Brain microvascular endothelial cell (primary cell): ENCODE results near the gene SLC51B.

Source experiments
- DNase-seq: peaks from one replicate; pipeline ENCODE4 v3.0.0-alpha.2; 2020
- H3K27ac ChIP-seq: fragments of 250-450 bp; sonication (Bioruptor Pico); 2 replicates; pipeline ENCODE4 v1.5.1; 2020; ENCODE audit warnings: mild to moderate bottlenecking, moderate library complexity
- H3K27me3 ChIP-seq: fragments of 250-450 bp; sonication (Bioruptor Pico); replicated peaks from 2 replicates; pipeline ENCODE4 v1.5.1; 2020; ENCODE audit warnings: mild to moderate bottlenecking
- H3K36me3 ChIP-seq: fragments of 250-450 bp; sonication (Bioruptor Pico); replicated peaks from 2 replicates; pipeline ENCODE4 v1.5.1; 2020; ENCODE audit warnings: mild to moderate bottlenecking
- H3K4me3 ChIP-seq: 2 replicates; pipeline ENCODE4 v1.5.1; 2011; ENCODE audit warnings: low read depth, mild to moderate bottlenecking, control low read depth, low read length, moderate library complexity
- in situ Hi-C: cut with HindIII; loops from 2 replicates; pipeline ENCODE4 v1.10.0; 2017; ENCODE audit warnings: low sequenced_read_pairs, low pct_ligation_motif_present
- TF ChIP-seq, protein P1 (sequence below): IDR thresholded peaks from 2 replicates; pipeline ENCODE4 v1.5.1; 2011; ENCODE audit warnings: low read depth, mild to moderate bottlenecking, moderate library complexity, low read length, control low read depth, inconsistent platforms; ENCODE audit errors: missing control alignments

SLC51B gene

GRCh38 chr15:65100442-65100841 is 55.3 kb downstream of the SLC51B start:
- Histone ChIP-seq H3K27me3 (no peaks in the 10 kb centered on the region), H3K4me3 (no peak overlapping the region), H3K27ac (no peak overlapping the region), H3K36me3 (peaks cover 12% of the 10 kb centered on the region)
- in situ Hi-C loops: no loop called here
- TF ChIP-seq, protein P1, sequence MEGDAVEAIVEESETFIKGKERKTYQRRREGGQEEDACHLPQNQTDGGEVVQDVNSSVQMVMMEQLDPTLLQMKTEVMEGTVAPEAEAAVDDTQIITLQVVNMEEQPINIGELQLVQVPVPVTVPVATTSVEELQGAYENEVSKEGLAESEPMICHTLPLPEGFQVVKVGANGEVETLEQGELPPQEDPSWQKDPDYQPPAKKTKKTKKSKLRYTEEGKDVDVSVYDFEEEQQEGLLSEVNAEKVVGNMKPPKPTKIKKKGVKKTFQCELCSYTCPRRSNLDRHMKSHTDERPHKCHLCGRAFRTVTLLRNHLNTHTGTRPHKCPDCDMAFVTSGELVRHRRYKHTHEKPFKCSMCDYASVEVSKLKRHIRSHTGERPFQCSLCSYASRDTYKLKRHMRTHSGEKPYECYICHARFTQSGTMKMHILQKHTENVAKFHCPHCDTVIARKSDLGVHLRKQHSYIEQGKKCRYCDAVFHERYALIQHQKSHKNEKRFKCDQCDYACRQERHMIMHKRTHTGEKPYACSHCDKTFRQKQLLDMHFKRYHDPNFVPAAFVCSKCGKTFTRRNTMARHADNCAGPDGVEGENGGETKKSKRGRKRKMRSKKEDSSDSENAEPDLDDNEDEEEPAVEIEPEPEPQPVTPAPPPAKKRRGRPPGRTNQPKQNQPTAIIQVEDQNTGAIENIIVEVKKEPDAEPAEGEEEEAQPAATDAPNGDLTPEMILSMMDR: no peak
- no peak for DNase-seq

DNA sequence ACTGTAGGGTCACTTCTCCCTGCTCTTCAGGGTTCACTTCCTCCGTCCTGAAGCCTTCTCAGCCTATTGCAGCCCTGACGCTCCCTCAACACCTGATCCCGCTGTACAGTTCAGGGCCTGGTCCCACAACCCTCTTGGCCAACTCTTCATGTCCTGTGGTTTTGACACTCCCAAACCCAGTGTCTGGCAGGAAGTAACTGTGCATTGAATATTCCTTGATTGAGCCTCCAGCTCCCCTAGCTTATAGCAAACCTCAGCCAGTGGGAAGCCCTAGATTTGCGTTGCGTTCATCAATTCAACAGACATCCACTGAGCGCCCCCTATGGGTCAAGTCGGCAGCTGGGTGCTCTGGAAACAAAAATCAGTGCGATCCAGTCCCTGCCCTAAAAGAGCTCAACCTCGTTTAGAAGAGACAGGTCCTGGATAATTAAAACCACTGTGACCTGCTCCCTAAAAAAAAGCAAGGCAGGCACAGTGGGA is 56.3 kb downstream of the SLC51B start:
- H3K27me3 ChIP-seq: no peaks in the 10 kb centered on the region
- no peak overlapping the region for H3K27ac ChIP-seq
- H3K4me3 ChIP-seq: no peak overlapping the region
- DNase-seq: peak; percentile 65
- in situ Hi-C loops: no loop called here
- H3K36me3 ChIP-seq: peaks cover 18% of the 10 kb centered on the region
- TF ChIP-seq, protein P1: peak; percentile 94

DNA sequence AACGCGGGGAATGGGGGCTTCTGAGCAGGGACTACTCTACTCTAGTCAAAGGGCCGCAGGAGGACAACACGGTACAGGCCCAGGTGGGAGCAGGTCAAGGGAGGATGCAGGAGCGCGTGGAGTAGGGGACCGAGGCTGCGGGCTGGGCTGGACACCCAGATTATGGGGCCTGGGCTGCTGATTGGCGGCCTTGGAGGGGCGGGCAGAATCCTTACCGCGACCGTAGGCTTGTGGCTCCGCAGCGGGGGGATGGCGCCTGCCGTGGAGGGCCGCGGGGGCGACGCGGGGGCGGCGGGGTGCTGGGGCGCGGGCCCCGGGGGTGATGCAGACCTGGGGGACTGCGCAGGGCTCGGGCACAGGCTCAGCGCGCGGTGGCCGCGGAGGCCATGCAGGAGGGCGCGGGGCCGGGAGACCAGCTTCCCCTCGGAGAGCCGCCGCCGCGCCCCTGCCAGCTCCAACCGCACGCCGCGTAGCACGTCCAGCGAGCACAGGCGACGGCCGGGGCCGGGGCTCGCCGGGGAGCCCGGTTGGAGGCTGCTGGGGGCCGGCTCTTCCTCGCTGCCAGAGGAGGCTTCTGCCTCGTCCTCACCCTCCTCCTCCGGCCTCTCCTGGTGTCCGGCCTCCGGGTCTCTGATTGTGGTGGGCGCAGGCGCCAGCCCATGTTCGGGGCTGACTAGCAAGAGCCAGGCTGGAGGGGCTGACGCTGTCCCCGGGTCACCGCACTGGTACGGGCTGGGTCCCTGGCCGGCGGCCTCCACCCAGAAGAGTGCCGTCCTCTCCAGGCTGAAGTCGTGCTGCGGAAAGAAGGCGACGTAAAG is 56.9 kb downstream of the SLC51B start:
- in situ Hi-C loops: no loop called here
- Histone ChIP-seq H3K4me3 (peak overlapping the region; percentile 9), H3K27me3 (no peaks in the 10 kb centered on the region), H3K27ac (no peak overlapping the region), H3K36me3 (peaks cover 18% of the 10 kb centered on the region)
- no peak for DNase-seq
- TF ChIP-seq, protein P1: no peak

DNA sequence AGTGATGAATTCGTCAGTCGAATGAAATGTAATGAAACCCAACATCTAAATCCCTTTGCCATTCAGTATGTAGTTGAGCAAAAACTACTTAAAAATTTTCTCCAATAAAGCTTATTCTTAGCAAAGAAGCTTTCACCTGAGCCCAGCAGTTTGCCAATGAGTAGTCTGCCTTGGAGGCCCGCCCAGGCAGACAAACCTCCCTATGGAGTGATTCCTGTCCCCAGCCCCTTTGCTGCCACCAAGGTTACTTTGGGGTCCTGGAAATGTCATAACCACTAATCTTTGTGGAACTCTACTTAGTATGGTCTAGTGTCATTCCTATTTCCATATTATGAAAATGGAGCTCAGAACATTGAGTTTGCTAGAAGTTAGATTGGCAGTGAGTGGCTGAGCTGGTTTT is 57.7 kb downstream of the SLC51B start:
- DNase-seq: no peak
- in situ Hi-C loops: no loop called here
- H3K27ac ChIP-seq: no peak overlapping the region
- TF ChIP-seq, protein P1: no peak
- no peak overlapping the region for H3K4me3 ChIP-seq
- peaks cover 18% of the 10 kb centered on the region for H3K36me3 ChIP-seq
- no peaks in the 10 kb centered on the region for H3K27me3 ChIP-seq
